Caco-2 (cell line): ENCODE data around the gene B3GAT1. TPM values are rescaled to one million over a fixed set of nuclear protein-coding genes. Genes with fewer than 3 reads are reported as not detected.
"Not testable (repeated sequence)": the region's sequence is repeated elsewhere in the genome, so short reads cannot be mapped to it uniquely, and the experiment has no call there.

Source experiments
- BruUV-seq: library from RNA; stranded (reverse); fragments of 400-500 nt; replicated peaks from 2 replicates; lab custom pipeline; 2021; lab: Mats Ljungman, UMichigan
- CTCF ChIA-PET: fragments of 300-600 bp; sonication (Branson Sonifier 250); formaldehyde crosslinking; loops from one replicate; lab custom pipeline; 2022; ENCODE audit warnings: antibody characterized with exemption; lab: Charles Lee
- POLR2A ChIA-PET: fragments of 300-600 bp; sonication (Branson Sonifier 250); formaldehyde crosslinking; loops from one replicate; lab custom pipeline; 2022; ENCODE audit warnings: antibody characterized with exemption; lab: Charles Lee
- DNase-seq, 2 experiments: peaks; one replicate each; pipeline versions ENCODE4 v3.0.0 to v3.0.0-alpha.2; 2020 to 2022
- H3K27me3 ChIP-seq: replicated peaks from 2 replicates; pipeline ENCODE4 v1.6.0; 2011; ENCODE audit warnings: low read length; ENCODE audit not compliant: control insufficient read depth, insufficient read depth
- H3K36me3 ChIP-seq: 2 replicates; pipeline ENCODE4 v1.5.1; 2011; ENCODE audit warnings: low read length; ENCODE audit not compliant: control insufficient read depth, insufficient read depth
- H3K4me1 ChIP-seq: fragments of 250-450 bp; sonication (Bioruptor Pico); 2 replicates; pipeline ENCODE4 v1.5.1; 2020; ENCODE audit warnings: mild to moderate bottlenecking
- H3K4me3 ChIP-seq: 2 replicates; pipeline ENCODE4 v1.5.1; 2011; ENCODE audit warnings: low read depth, mild to moderate bottlenecking, control low read depth, low read length
- H3K9me3 ChIP-seq: fragments of 250-450 bp; sonication (Bioruptor Pico); 2 replicates; pipeline ENCODE4 v1.5.1; 2020; ENCODE audit warnings: mild to moderate bottlenecking, moderate library complexity
- H3K27ac Mint-ChIP-seq: one replicate; pipeline ENCODE4 v1.8.0; 2022; ENCODE audit warnings: mixed read lengths; ENCODE audit not compliant: unreplicated experiment
- H3K27me3 Mint-ChIP-seq: one replicate; pipeline ENCODE4 v1.8.0; 2022; ENCODE audit warnings: mixed read lengths; ENCODE audit not compliant: insufficient read depth, unreplicated experiment
- H3K36me3 Mint-ChIP-seq: one replicate; pipeline ENCODE4 v1.8.0; 2022; ENCODE audit warnings: mild to moderate bottlenecking, mixed read lengths; ENCODE audit not compliant: insufficient read depth, unreplicated experiment
- H3K4me1 Mint-ChIP-seq: one replicate; pipeline ENCODE4 v1.8.0; 2022; ENCODE audit warnings: low read depth, mixed read lengths; ENCODE audit not compliant: unreplicated experiment
- H3K4me3 Mint-ChIP-seq: one replicate; pipeline ENCODE4 v1.8.0; 2022; ENCODE audit warnings: mild to moderate bottlenecking, moderate library complexity, mixed read lengths; ENCODE audit not compliant: unreplicated experiment
- H3K9me3 Mint-ChIP-seq: one replicate; pipeline ENCODE4 v1.8.0; 2022; ENCODE audit warnings: mixed read lengths; ENCODE audit not compliant: unreplicated experiment
- CTCF ChIP-seq, 2 experiments: fragments of 200-600 bp in 1 of 2; IDR thresholded peaks; 1 replicate in 1 of 2; 2 replicates in 1 of 2; pipeline versions ENCODE4 v1.5.1 to v1.8.0; 2011 to 2022; ENCODE audit warnings: antibody characterized with exemption in 1 of 2, control low read depth in 1 of 2, inconsistent platforms in 1 of 2, low read depth in 1 of 2, low read length in 1 of 2, mild to moderate bottlenecking in 1 of 2, moderate library complexity in 1 of 2; ENCODE audit not compliant: insufficient read depth in 1 of 2, severe bottlenecking in 1 of 2, unreplicated experiment in 1 of 2
- intact Hi-C: fragments of 100-400 bp; cut with micrococcal nuclease; formaldehyde crosslinking; loops from one replicate; pipeline ENCODE4 v1.10.0; 2022; ENCODE audit not compliant: unreplicated experiment
- total RNA-seq: library from RNA; stranded (reverse); gene quantifications from 2 replicates; pipeline ENCODE4 v1.2.3, GENCODE V29; 2022

The B3GAT1 gene
- total RNA-seq, 1 experiment from 2014 or later = 0.11 TPM

GRCh38 chr11:134445601-134446325 lies 33.7 kb upstream of the B3GAT1 start:
- no peaks in the 10 kb centered on the region for H3K36me3 ChIP-seq
- no peaks in the 10 kb centered on the region for H3K9me3 ChIP-seq
- POLR2A ChIA-PET = no interaction called here
- peaks cover 6% of the 10 kb centered on the region for H3K9me3 Mint-ChIP-seq
- BruUV-seq = no TSS peak
- no peak overlapping the region for H3K4me3 Mint-ChIP-seq
- no peaks in the 10 kb centered on the region for H3K36me3 Mint-ChIP-seq
- H3K27me3 Mint-ChIP-seq = peaks cover 27% of the 10 kb centered on the region
- intact Hi-C loops = no loop called here
- no peak for TF ChIP-seq CTCF (IDR thresholded peaks at IDR 0.05; ENCODE audit: insufficient read depth in 1 of 2, low read depth in 1 of 2, low read length in 1 of 2, severe bottlenecking in 1 of 2, unreplicated experiment in 1 of 2)
- no peaks in the 10 kb centered on the region; the same call in 1 of the 2 replicates for H3K27me3 ChIP-seq
- CTCF ChIA-PET = interaction anchor here (0.6 kb wide), 1 partner anchor 61 kb away, joined by 3 read pairs; no protein-coding TSS in a partner anchor
- DNase-seq = no peak
- no peaks in the 10 kb centered on the region for H3K4me1 ChIP-seq
- no peaks in the 10 kb centered on the region for H3K4me1 Mint-ChIP-seq
- H3K27ac Mint-ChIP-seq = no peak overlapping the region
- H3K4me3 ChIP-seq = no peak overlapping the region

GRCh38 chr11:134444160-134445108 lies 32.4 kb upstream of the B3GAT1 start:
- Mint-ChIP-seq H3K9me3 (peaks cover 13% of the 10 kb centered on the region), H3K27me3 (peaks cover 27% of the 10 kb centered on the region)
- H3K27ac Mint-ChIP-seq, H3K4me3 Mint-ChIP-seq, H3K4me1 Mint-ChIP-seq, H3K27me3 ChIP-seq, H3K36me3 Mint-ChIP-seq, H3K9me3 ChIP-seq, H3K36me3 ChIP-seq, intact Hi-C loops, H3K4me3 ChIP-seq, POLR2A ChIA-PET, BruUV-seq, CTCF ChIA-PET, DNase-seq, H3K4me1 ChIP-seq: not testable (repeated sequence)

- no peak for DNase-seq
- peaks cover 16% of the 10 kb centered on the region for H3K9me3 Mint-ChIP-seq
- H3K27ac Mint-ChIP-seq = no peak overlapping the region
- TF ChIP-seq CTCF (IDR thresholded peaks at IDR 0.05; ENCODE audit: insufficient read depth in 1 of 2, low read depth in 1 of 2, low read length in 1 of 2, severe bottlenecking in 1 of 2, unreplicated experiment in 1 of 2) = no peak
- Histone ChIP-seq H3K4me1 (no peaks in the 10 kb centered on the region), H3K36me3 (no peaks in the 10 kb centered on the region), H3K27me3 (no peaks in the 10 kb centered on the region; the same call in 1 of the 2 replicates), H3K9me3 (no peaks in the 10 kb centered on the region), H3K4me3 (no peak overlapping the region)
- H3K4me3 Mint-ChIP-seq = no peak overlapping the region
- H3K4me1 Mint-ChIP-seq = no peaks in the 10 kb centered on the region
- peaks cover 26% of the 10 kb centered on the region for H3K27me3 Mint-ChIP-seq
- BruUV-seq = no TSS peak
- H3K36me3 Mint-ChIP-seq = peaks cover 6% of the 10 kb centered on the region
- ChIA-PET POLR2A (no interaction called here), CTCF (no interaction called here)
- intact Hi-C loops = no loop called here
These were observed 31.2 kb upstream of the B3GAT1 start for GRCh38 chr11:134443246-134443645.
